ENCODE measurements around the gene NUP188.

DNA sequence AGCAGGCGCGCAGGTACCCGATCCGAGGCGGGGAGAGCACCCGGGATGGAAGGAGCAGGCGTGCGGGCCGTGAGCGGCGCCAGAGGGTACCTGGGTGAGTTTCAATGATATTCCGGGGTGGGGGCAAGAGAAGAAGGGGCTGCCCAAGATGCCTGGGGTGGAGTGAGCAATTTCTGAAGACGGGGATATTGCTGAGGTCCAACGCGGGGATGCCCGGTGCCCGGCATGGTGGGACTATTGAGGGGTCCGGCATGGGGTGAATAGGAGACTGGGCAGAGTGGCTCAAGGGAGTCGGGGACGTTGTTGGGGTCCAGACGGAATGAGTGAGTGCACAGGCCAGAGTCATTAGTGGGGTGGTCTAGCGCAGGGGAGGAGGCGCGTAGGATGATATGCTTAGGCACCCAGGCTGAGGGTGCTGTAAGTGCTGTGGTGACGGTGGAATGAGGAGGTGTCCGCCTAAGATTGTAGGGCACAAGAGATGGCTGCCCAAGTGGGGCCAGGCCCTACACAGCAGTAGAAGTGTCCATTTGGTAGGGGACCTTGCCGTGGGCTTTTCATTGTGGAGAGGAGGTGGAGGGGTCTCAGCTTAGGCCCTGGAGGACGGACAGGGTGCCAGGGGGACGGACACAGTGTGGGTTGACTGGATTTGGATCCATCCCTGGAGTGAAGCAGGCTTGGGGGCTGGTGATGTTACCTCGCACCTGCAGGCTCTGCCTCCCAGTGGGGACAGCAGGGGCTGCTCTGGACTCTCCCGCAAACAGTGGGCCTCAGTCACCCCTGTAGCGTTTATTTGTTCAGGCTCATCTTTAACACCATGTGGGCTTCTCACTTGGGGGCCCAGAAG lies 89.6 kb downstream of the NUP188 start:
- TF ChIP-seq, protein P1, sequence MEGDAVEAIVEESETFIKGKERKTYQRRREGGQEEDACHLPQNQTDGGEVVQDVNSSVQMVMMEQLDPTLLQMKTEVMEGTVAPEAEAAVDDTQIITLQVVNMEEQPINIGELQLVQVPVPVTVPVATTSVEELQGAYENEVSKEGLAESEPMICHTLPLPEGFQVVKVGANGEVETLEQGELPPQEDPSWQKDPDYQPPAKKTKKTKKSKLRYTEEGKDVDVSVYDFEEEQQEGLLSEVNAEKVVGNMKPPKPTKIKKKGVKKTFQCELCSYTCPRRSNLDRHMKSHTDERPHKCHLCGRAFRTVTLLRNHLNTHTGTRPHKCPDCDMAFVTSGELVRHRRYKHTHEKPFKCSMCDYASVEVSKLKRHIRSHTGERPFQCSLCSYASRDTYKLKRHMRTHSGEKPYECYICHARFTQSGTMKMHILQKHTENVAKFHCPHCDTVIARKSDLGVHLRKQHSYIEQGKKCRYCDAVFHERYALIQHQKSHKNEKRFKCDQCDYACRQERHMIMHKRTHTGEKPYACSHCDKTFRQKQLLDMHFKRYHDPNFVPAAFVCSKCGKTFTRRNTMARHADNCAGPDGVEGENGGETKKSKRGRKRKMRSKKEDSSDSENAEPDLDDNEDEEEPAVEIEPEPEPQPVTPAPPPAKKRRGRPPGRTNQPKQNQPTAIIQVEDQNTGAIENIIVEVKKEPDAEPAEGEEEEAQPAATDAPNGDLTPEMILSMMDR (IDR thresholded peaks at IDR 0.05): no peak
- no peak for TF ChIP-seq TCF7 (CRISPR knock-in tag; IDR thresholded peaks at IDR 0.05; ENCODE audit: low read depth)
- peak; percentile 13; the same call in 1 of the 2 replicates for TF ChIP-seq FOXP1 (CRISPR knock-in tag; IDR thresholded peaks at IDR 0.05; ENCODE audit: borderline replicate concordance)

Data from WTC11 (cell line).